H1 (cell line): ENCODE results near the gene NET1. TPM values are rescaled to one million over a fixed set of nuclear protein-coding genes. Genes with fewer than 3 reads are reported as not detected.
A peak's percentile ranks its signal among the peaks of the same experiment; 100 is the strongest.

ENCODE experiments used
- CTCF ChIA-PET: fragments of 300-600 bp; sonication (Branson Sonifier 250); formaldehyde crosslinking; loops from one replicate; lab custom pipeline; 2021; ENCODE audit not compliant: partially characterized antibody; lab: Charles Lee
- POLR2A ChIA-PET: fragments of 300-600 bp; sonication (Branson Sonifier 250); formaldehyde crosslinking; loops from one replicate; lab custom pipeline; 2021; ENCODE audit warnings: inconsistent platforms; ENCODE audit not compliant: partially characterized antibody; lab: Charles Lee
- DNase-seq, 2 experiments: peaks; one replicate each; pipeline versions ENCODE4 v3.0.0 to v3.0.0-alpha.2; 2010 to 2022; ENCODE audit warnings: low spot score in 2 of 2, low read depth in 1 of 2, mixed read lengths in 1 of 2
- FAIRE-seq: peaks from 2 replicates; lab custom pipeline; 2011; peaks lifted over from hg19 to GRCh38; lab: Jason Lieb, UNC
- H2AFZ ChIP-seq: 2 replicates; pipeline ENCODE4 v1.8.1; 2012; ENCODE audit warnings: low read length, inconsistent platforms
- H2AK5ac ChIP-seq: 2 replicates; pipeline ENCODE4 v1.6.1; 2013; ENCODE audit warnings: low read depth, low read length
- H2BK120ac ChIP-seq: replicated peaks from 2 replicates; pipeline ENCODE3; 2013; ENCODE audit warnings: low read depth, low read length, inconsistent platforms
- H2BK12ac ChIP-seq: 2 replicates; pipeline ENCODE4 v1.6.1; 2013; ENCODE audit warnings: low read depth, low read length
- H2BK15ac ChIP-seq: 2 replicates; pipeline ENCODE4 v1.6.1; 2013; ENCODE audit warnings: low read length
- H2BK20ac ChIP-seq: 2 replicates; pipeline ENCODE4 v1.6.1; 2013; ENCODE audit warnings: low read length
- H2BK5ac ChIP-seq: 2 replicates; pipeline ENCODE4 v1.6.1; 2013; ENCODE audit warnings: low read depth, low read length
- H3K14ac ChIP-seq: 2 replicates; pipeline ENCODE4 v1.6.1; 2013; ENCODE audit warnings: inconsistent platforms; ENCODE audit not compliant: insufficient read length
- H3K18ac ChIP-seq: 2 replicates; pipeline ENCODE4 v1.6.1; 2013; ENCODE audit warnings: low read length; ENCODE audit errors: extremely low read depth
- H3K23ac ChIP-seq: 2 replicates; pipeline ENCODE4 v1.6.1; 2013; ENCODE audit warnings: inconsistent platforms; ENCODE audit not compliant: insufficient read length
- H3K23me2 ChIP-seq: 2 replicates; pipeline ENCODE4 v1.6.1; 2013; ENCODE audit warnings: low read depth, low read length
- H3K27ac ChIP-seq: 2 replicates; pipeline ENCODE4 v1.6.1; 2011; ENCODE audit warnings: low read depth, low read length, inconsistent platforms
- H3K27me3 ChIP-seq, 4 experiments: replicated peaks in 1 of 4; 1 replicate in 1 of 4; 2 replicates in 3 of 4; pipeline versions ENCODE4 v1.6.1 to v1.8.1; 2011 to 2013; ENCODE audit warnings: low read length in 3 of 4, mild to moderate bottlenecking in 3 of 4, inconsistent platforms in 2 of 4, mixed read lengths in 2 of 4, moderate library complexity in 1 of 4; ENCODE audit not compliant: control insufficient read depth in 3 of 4, insufficient read depth in 3 of 4; ENCODE audit errors: extremely low read depth in 1 of 4
- H3K36me3 ChIP-seq, 4 experiments: 2 replicates each; pipeline versions ENCODE4 v1.6.1 to v1.8.1; 2011 to 2013; ENCODE audit warnings: mild to moderate bottlenecking in 4 of 4, low read length in 3 of 4, moderate library complexity in 2 of 4, control low read depth in 1 of 4, inconsistent platforms in 1 of 4; ENCODE audit not compliant: insufficient read depth in 4 of 4, control insufficient read depth in 2 of 4
- H3K4ac ChIP-seq: replicated peaks from 2 replicates; pipeline ENCODE3; 2013; ENCODE audit warnings: low read length, low read depth, mixed read lengths, inconsistent platforms; ENCODE audit not compliant: insufficient read length
- H3K4me1 ChIP-seq, 4 experiments: replicated peaks in 1 of 4; 1 replicate in 1 of 4; 2 replicates in 3 of 4; pipeline versions ENCODE4 v1.6.1 to v1.8.1; 2011 to 2013; ENCODE audit warnings: low read length in 3 of 4, inconsistent platforms in 2 of 4, mixed read lengths in 1 of 4; ENCODE audit not compliant: insufficient read depth in 4 of 4, control insufficient read depth in 3 of 4
- H3K4me2 ChIP-seq, 2 experiments: 2 replicates each; pipeline versions ENCODE4 v1.6.1 to v1.8.1; 2011 to 2013; ENCODE audit warnings: low read depth in 2 of 2, low read length in 2 of 2, control low read depth in 1 of 2, inconsistent platforms in 1 of 2, mild to moderate bottlenecking in 1 of 2; ENCODE audit not compliant: insufficient read depth in 1 of 2
- H3K4me3 ChIP-seq, 4 experiments: fragments of 200-600, 300-600 bp in 1 of 4; sonication (generic), shearing (Covaris generic), sonication (Bioruptor Twin) in 1 of 4; 2 replicates each; pipeline versions ENCODE4 v1.5.1 to v1.8.1; 2011 to 2016; ENCODE audit warnings: low read length in 4 of 4, low read depth in 3 of 4, control low read depth in 2 of 4, inconsistent platforms in 2 of 4, mild to moderate bottlenecking in 2 of 4, mixed read lengths in 1 of 4, moderate library complexity in 1 of 4; ENCODE audit not compliant: insufficient read depth in 2 of 4; ENCODE audit errors: extremely low read depth in 1 of 4
- H3K56ac ChIP-seq: replicated peaks from 2 replicates; pipeline ENCODE3; 2013; ENCODE audit warnings: low read depth, mild to moderate bottlenecking, mixed read lengths, low read length, inconsistent platforms; ENCODE audit not compliant: insufficient read length
- H3K79me1 ChIP-seq: 2 replicates; pipeline ENCODE4 v1.6.1; 2013; ENCODE audit warnings: low read depth, low read length, control low read depth
- H3K79me2 ChIP-seq, 2 experiments: 2 replicates each; pipeline versions ENCODE4 v1.6.1 to v1.8.1; 2012 to 2013; ENCODE audit warnings: low read length in 2 of 2, mild to moderate bottlenecking in 2 of 2, inconsistent platforms in 1 of 2; ENCODE audit not compliant: insufficient read depth in 2 of 2, control insufficient read depth in 1 of 2
- H3K9ac ChIP-seq, 4 experiments: replicated peaks in 1 of 4; 1 replicate in 1 of 4; 2 replicates in 3 of 4; pipeline versions ENCODE4 v1.6.1 to v1.8.1; 2011 to 2013; ENCODE audit warnings: low read depth in 3 of 4, low read length in 3 of 4, control low read depth in 2 of 4, mild to moderate bottlenecking in 2 of 4, moderate library complexity in 2 of 4, inconsistent platforms in 1 of 4; ENCODE audit errors: extremely low read depth in 1 of 4
- H3K9me3 ChIP-seq, 2 experiments: 2 replicates each; pipeline versions ENCODE4 v1.6.1 to v1.8.1; 2012 to 2013; ENCODE audit warnings: mild to moderate bottlenecking in 2 of 2, moderate library complexity in 2 of 2, control low read depth in 1 of 2, inconsistent platforms in 1 of 2, low read depth in 1 of 2, low read length in 1 of 2, mixed read lengths in 1 of 2; ENCODE audit not compliant: insufficient read depth in 2 of 2
- H4K20me1 ChIP-seq, 2 experiments: replicated peaks in 1 of 2; 2 replicates each; pipeline versions ENCODE3 to v1.8.1; 2011 to 2013; ENCODE audit warnings: inconsistent platforms in 2 of 2, low read length in 2 of 2, mild to moderate bottlenecking in 1 of 2; ENCODE audit not compliant: insufficient read depth in 2 of 2, control insufficient read depth in 1 of 2
- H4K5ac ChIP-seq: 2 replicates; pipeline ENCODE4 v1.6.1; 2013; ENCODE audit warnings: low read length, low read depth, mixed read lengths, inconsistent platforms; ENCODE audit not compliant: insufficient read length
- H4K8ac ChIP-seq: 2 replicates; pipeline ENCODE4 v1.8.0; 2013; ENCODE audit warnings: mild to moderate bottlenecking, moderate library complexity, low read length, inconsistent platforms; ENCODE audit not compliant: insufficient read depth; ENCODE audit errors: extremely low read depth
- H4K91ac ChIP-seq: replicated peaks from 2 replicates; pipeline ENCODE3; 2013; ENCODE audit warnings: low read length, mixed read lengths, inconsistent platforms; ENCODE audit not compliant: insufficient read length
- CEBPB ChIP-seq: IDR thresholded peaks from 2 replicates; pipeline ENCODE4 v1.6.1; 2012; ENCODE audit warnings: low read depth, low read length
- CREB1 ChIP-seq: IDR thresholded peaks from 2 replicates; pipeline ENCODE4 v1.6.1; 2012; ENCODE audit warnings: inconsistent platforms
- EGR1 ChIP-seq: IDR thresholded peaks from 2 replicates; pipeline ENCODE4 v1.6.1; 2011; ENCODE audit warnings: low read depth, low read length, borderline replicate concordance
- EZH2 ChIP-seq: fragments of 200-600 bp; sonication (generic); IDR thresholded peaks from 2 replicates; pipeline ENCODE4 v1.7.1; 2012; ENCODE audit warnings: low read depth, mild to moderate bottlenecking, moderate library complexity, low read length, inconsistent platforms; ENCODE audit not compliant: severe bottlenecking
- FOSL1 ChIP-seq: IDR thresholded peaks from 2 replicates; pipeline ENCODE4 v1.6.1; 2011; ENCODE audit warnings: mild to moderate bottlenecking, low read depth, low read length, moderate library complexity; ENCODE audit not compliant: insufficient read depth
- JUND ChIP-seq: IDR thresholded peaks from 2 replicates; pipeline ENCODE4 v1.6.1; 2011; ENCODE audit warnings: mild to moderate bottlenecking, improper control_type of control experiment, low read length
- KDM5A ChIP-seq: fragments of 200-600 bp; IDR thresholded peaks from 2 replicates; pipeline ENCODE4 v1.7.1; 2012; ENCODE audit warnings: mild to moderate bottlenecking, low read length, inconsistent platforms, mixed read lengths
- RXRA ChIP-seq: IDR thresholded peaks from 2 replicates; pipeline ENCODE4 v1.6.1; 2011; ENCODE audit warnings: low read depth, mild to moderate bottlenecking, low read length, moderate library complexity; ENCODE audit not compliant: insufficient read depth
- TAF7 ChIP-seq: optimal IDR thresholded peaks from 2 replicates; pipeline ENCODE3; 2011; ENCODE audit warnings: low read depth, mild to moderate bottlenecking, inconsistent platforms, low read length, moderate library complexity, borderline replicate concordance
- WGBS, 2 experiments: shearing (Covaris generic) in 1 of 2; methylation state at CpG; one replicate each; pipeline versions ENCODE4 v1.1.6 to v1.1.7; 2013 to 2015; ENCODE audit warnings: low lambda C conversion rate in 2 of 2, mixed read lengths in 2 of 2, inconsistent platforms in 1 of 2, low coverage in 1 of 2, missing lambda C conversion rate in 1 of 2; ENCODE audit not compliant: insufficient replicate concordance in 2 of 2, insufficient coverage in 1 of 2, insufficient read length in 1 of 2; ENCODE audit errors: extremely low coverage in 1 of 2, missing lambda C conversion rate in 1 of 2; 5-methylcytosine and 5-hydroxymethylcytosine counted together
- polyA plus RNA-seq, 7 experiments: library from polyadenylated mRNA; depleted of rRNA in 3 of 7; stranded (reverse) in 5 of 7; unstranded in 2 of 7; fragments of >200 nt in 5 of 7; fragments of 200-250 nt in 2 of 7; gene quantifications; 1 replicate in 5 of 7; 2 replicates in 1 of 7; 4 replicates in 1 of 7; pipeline versions ENCODE4 v1.2.1 to v1.2.3, GENCODE V29; 2011 to 2013; ENCODE audit warnings: missing spikeins in 2 of 7, mixed read lengths in 2 of 7
- total RNA-seq: library from RNA; stranded (reverse); fragmentation: NEBNext Ultra II Directional; extraction: Animal tissue kit (Norgen Biotek cat#: 25700); gene quantifications from 2 replicates; pipeline ENCODE4 v1.2.1, GENCODE V29; 2021
- TF ChIP-seq, protein P1 (sequence below): IDR thresholded peaks from 2 replicates; pipeline ENCODE4 v1.6.1; 2011; ENCODE audit warnings: low read depth, mild to moderate bottlenecking, low read length; ENCODE audit not compliant: insufficient read depth

NET1 gene
- total and polyA plus RNA-seq, 2 of the 8 experiments (the other 6 are each of a cell fraction or from before 2014, with no cell fraction given), result 21.5 to 117 TPM

DNA sequence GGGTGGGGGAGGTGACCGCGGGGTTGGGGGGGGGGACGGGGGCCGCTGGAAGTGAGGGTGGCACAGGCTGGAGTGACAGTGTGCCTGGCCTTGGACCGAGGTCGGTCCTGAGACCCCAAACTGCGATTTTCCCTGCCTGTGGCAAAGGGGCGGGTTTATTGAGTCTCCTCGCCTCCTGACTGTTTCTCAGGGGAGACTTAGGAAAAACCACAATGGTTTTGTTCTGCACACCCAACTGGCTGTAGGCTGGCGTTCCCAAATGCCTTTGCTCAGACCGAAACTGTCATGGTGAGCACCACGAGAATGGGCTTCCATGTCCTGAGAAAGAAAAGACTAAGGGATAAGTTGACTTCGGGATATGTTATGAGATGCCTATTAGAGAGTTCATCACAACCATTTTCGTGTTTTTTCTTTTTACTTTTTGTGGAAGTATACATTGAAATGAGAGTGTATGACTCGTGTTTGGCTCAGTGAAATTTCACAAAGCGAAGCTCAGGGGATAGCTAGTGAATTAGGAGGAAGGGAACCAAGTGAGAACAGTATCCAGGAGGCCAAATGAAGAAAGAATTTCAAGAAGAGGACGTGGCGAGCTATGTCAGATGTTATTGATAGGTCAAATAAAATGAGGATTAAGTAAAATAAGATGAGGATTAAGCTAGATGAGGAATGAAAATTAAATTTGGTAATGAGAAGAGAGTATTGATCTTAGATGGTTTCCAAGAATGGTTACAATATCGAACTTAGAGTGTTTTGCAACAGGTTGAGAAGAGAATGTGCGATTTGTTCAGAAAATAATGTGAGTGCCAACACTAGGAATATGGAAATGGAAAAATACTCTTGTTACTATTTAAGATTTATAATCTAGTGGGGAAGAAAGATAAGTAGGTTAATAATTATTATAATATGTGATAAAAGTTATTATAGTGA, 918 bp downstream of the NET1 start:
- H3K9ac ChIP-seq, result peak overlapping the region in 3 of 4 experiments; percentile 4 to 64 (median 16); a peak in 2 of 7 replicates
- DNase-seq (peak in 1 of 2 experiments; percentile 48), FAIRE-seq (no peak)
- no peak overlapping the region for H4K91ac ChIP-seq
- no peak overlapping the region for H2BK15ac ChIP-seq
- peaks cover 4% of the 10 kb centered on the region for H3K23me2 ChIP-seq
- H4K8ac ChIP-seq, result no peak overlapping the region
- H4K5ac ChIP-seq, result no peak overlapping the region
- no peak overlapping the region for H2BK120ac ChIP-seq
- H3K14ac ChIP-seq, result no peak overlapping the region
- 24% methylated on average over 13 of the region's 20 CpGs; no CpG with 5 or more reads in 1 of the 2 experiments for whole genome bisulfite sequencing, 2 experiments
- H3K4ac ChIP-seq, result no peak overlapping the region
- peaks cover 5% of the 10 kb centered on the region; the same call in 1 of the 2 replicates for H3K79me1 ChIP-seq
- CTCF ChIA-PET, result interaction anchor here (0.8 to 1.2 kb wide), 3 partner anchors 209 to 563 kb away, joined by 3 to 4 read pairs (median 3); no protein-coding TSS in a partner anchor
- H3K27ac ChIP-seq, result no peak overlapping the region
- no peaks in the 10 kb centered on the region for H3K36me3 ChIP-seq
- no peak overlapping the region for H2BK5ac ChIP-seq
- no peak overlapping the region for H2BK12ac ChIP-seq
- peak overlapping the region; percentile 63 to 97 (median 72) for H3K4me3 ChIP-seq
- H2AFZ ChIP-seq, result no peak overlapping the region
- H3K4me2 ChIP-seq, result peak overlapping the region; percentile 62 to 72
- H3K18ac ChIP-seq, result 0 out of 2 replicates have a peak overlapping the region, but pooled peaks have one; percentile 17
- H3K23ac ChIP-seq, result no peak overlapping the region
- POLR2A ChIA-PET, result interaction anchor here (0.9 to 2.3 kb wide), 2 partner anchors 29 to 34 kb away, joined by 3 to 7 read pairs; no protein-coding TSS in a partner anchor
- peaks cover 3 to 5% of the 10 kb centered on the region in 2 experiments for H4K20me1 ChIP-seq
- peaks cover 21 to 54% of the 10 kb centered on the region in 2 experiments for H3K79me2 ChIP-seq
- peaks cover 4 to 14% (median 7%) of the 10 kb centered on the region in 4 experiments for H3K4me1 ChIP-seq
- H2BK20ac ChIP-seq, result no peak overlapping the region
- no peaks in the 10 kb centered on the region for H3K27me3 ChIP-seq
- H3K56ac ChIP-seq, result no peak overlapping the region
- H3K9me3 ChIP-seq, result 0 out of 4 replicates have a peak, but pooled peaks cover 0 to under 1% of the 10 kb centered on the region in 2 experiments
- H2AK5ac ChIP-seq, result no peak overlapping the region
- TF ChIP-seq TAF7 (no peak), EZH2 (no peak), KDM5A (no peak), JUND (no peak), RXRA (no peak), CREB1 (no peak), FOSL1 (no peak), EGR1 (no peak), CEBPB (no peak)
- TF ChIP-seq, protein P1, sequence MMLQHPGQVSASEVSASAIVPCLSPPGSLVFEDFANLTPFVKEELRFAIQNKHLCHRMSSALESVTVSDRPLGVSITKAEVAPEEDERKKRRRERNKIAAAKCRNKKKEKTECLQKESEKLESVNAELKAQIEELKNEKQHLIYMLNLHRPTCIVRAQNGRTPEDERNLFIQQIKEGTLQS, result no peak
